ENCODE measurements around the gene PTRH1.

PTRH1 gene

DNA sequence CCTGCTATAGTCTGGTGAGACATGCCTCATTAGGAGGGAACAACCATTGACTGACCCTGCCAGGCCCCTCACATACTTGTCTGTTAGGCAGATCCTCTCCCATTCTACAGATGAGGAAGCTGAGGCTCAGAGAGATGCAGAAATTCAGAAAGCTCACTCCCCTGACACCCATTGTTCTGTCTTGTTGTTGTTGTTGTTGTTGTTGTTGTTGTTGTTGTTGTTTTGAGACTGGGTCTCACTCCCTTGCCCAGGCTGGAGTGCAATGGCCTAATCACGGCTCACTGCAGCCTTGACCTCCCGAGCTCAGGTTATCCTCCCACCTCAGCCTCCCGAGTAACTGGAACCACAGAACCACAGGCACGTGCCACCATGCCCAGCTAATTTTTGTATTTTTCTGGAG is 21.8 kb downstream of the PTRH1 start:
- no peak for DNase-seq

DNA sequence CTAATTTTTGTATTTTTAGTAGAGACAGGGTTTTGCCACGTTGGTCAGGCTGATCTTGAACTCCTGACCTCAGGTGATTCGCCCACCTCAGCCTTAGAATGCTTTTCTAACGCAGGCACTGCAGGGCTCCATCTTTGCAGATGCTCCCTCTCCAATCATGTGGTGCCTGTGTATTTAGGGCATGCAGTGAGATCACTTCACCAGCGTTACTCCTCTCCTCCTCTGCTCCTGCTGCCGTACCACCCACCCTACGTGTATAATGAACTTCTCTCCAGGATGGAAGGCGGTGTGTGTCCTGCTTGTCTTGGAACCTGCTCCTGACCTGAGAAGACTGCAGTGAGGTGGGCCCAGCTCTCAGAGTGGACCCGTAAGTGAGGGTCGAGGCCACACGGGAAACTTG is 22.3 kb downstream of the PTRH1 start:
- DNase-seq = no peak

DNA sequence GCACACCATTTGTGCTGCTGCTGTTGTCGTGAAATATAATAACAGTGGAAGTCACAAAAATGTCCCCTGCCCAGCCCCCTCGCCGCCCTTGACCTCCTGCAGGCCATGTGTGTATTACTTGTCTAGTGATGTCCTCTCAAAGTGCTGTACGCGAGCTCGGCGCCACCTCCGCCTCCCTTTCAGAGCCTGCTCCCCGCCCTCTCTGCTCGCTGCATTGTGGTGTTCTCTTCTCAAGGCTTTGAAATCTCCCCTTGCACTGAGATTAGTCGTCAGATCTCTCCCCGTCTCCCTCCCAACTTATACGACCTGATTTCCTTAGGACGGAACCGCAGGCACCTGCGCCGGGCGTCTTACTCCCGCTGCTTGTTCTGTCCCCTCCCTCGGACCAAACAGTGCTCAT is 23.4 kb downstream of the PTRH1 start:
- no peak for DNase-seq

GRCh38 chr9:127690735-127691134 is 24.7 kb downstream of the PTRH1 start:
- DNase-seq = no peak

GRCh38 chr9:127689329-127690000 is 26.0 kb downstream of the PTRH1 start:
- no peak for DNase-seq

DNA sequence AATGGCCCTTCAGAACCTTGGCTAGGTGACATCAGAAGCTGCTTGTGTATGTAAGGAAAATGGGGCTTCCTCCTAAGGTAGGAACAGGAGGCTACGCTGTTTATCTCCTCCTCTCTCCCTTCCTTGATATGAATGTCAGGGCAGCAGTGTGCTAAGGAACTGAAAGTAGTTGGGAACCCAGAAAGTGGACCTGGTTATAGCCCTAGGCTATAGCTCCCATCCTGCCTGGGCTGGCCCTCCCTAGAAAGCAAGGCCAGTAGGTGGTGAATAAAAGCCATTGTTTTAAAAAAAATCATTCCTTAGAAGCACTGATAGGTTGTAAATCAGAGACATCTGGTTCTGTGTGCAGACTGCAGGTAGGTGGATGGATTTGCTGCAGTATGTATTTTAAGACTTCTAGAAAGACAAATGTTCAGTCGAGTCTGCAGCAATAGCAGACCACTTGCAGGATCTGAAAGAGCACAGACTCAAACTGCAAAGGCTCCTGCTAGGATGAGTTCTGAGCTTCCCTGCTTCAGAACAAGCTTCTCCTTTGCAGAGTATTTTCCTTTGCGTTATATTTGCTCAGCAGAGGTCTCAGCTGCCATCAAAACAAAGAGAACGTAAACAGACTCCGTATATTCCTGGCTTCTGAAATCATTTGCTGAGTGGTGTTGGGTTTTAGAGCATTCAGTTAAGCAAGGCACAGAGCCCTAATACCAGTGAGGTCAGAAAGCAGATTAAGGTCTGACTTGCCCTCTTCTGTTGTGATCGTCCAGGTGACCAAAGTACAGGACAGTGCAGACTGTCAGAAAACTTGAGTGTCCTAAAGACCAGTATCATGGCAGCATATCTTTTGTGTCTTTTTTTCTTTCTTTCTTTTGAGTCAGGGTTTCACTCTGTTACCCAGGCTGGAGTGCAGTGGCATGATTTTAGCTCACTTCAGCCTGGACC is 28.7 kb downstream of the PTRH1 start:
- DNase-seq = no peak

GRCh38 chr9:127684576-127684975 is 30.9 kb downstream of the PTRH1 start:
- no peak for DNase-seq

DNA sequence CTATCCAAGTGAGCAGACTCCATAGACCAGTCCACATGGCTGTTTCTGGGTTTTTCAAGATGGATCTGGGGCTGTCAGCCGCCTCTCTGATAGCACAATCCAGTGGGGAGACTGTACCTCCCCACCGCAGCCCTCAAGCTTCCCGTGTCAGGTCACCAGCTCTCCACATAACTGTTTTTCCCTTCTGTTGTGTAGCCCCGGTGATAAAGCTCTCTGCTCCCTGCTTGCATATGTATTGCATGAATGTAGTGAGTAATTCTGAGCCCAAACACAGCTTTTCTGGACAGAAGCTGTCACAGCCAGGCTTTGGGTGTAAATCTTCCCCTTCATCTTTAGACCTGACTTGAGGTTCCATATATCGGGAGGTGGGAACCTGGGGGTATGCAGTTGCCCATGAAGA is 31.7 kb downstream of the PTRH1 start:
- no peak for DNase-seq

DNA sequence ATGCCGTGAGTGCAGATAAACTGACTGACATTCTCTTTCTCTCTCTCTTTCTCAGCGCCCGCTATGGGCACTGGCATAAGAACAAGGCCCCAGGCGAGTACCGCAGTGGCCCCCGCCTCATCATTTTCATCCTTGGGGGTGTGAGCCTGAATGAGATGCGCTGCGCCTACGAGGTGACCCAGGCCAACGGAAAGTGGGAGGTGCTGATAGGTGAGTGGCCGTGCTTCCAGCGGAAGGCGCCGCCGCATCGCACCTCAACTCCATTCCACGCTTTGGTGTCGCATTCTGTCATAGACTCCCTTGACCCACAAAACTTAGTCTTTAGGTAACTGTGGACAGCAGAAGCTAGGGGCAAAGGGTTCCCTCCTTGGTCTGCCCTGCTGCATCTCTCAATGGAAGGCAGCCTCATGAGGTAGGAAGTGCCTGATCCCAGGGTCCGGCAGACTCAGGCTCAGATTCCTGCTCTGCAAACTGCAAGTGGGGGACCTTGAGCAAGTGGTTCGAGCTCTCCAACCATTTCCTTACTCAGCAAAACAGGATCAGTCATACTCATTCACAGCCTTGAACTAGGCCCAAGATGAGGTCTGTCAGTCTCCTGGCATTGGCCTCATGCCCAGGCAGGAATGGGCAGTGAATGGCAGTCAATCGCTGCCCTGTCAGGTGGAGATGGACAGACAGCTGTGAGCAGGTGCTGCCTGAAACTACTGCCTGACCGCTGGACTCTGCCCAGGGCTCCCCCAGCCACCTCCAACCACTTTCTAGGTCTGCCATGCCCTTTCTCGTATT is 32.9 kb downstream of the PTRH1 start:
- no peak for DNase-seq

GRCh38 chr9:127680846-127681245 is 34.6 kb downstream of the PTRH1 start:
- DNase-seq = no peak

GRCh38 chr9:127680226-127680625 is 35.2 kb downstream of the PTRH1 start:
- no peak for DNase-seq

- DNase-seq = no peak
These were observed 36.0 kb downstream of the PTRH1 start for GRCh38 chr9:127679506-127679905.

- DNase-seq = no peak
These were observed 38.8 kb downstream of the PTRH1 start for GRCh38 chr9:127676638-127677037.

GRCh38 chr9:127673234-127673633 is 42.2 kb downstream of the PTRH1 start:
- DNase-seq = no peak

- DNase-seq = no peak
These were observed 47.6 kb downstream of the PTRH1 start for GRCh38 chr9:127667906-127668305.

DNA sequence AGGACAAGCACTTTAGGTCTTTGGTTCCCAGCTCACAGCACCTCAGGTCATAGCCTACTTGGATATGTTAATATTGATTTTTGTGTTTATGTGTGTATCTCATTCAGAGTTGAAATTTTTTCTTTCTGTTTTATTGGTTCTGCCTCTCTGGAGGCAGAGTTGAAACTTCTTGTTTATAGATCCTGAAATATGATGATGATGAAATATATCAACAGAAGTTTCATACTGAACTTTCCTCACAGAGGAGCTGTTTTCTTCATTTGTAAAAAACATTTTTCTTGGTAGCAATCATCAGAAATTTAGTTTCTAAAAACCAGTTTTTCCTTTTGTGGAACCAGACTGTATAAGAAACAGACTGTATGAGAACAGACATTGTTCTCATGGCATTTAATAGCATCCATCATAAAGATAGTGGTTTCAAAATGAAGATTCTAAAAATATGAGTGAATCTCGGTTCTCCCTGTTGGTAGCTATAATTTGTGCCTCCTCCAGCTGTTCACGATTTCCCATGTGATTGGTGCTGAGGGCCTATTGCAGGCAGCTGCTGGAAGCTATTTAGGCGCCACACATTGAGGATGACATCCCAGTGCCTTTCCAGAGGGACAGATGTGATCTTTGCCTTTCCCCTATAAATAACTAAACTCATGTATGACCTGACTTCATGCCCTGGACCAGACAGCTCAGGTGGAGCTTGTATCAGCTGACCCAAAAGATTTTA is 48.2 kb downstream of the PTRH1 start:
- DNase-seq = no peak

- no peak for DNase-seq
These were observed 50.6 kb downstream of the PTRH1 start for GRCh38 chr9:127664678-127665507.

DNA sequence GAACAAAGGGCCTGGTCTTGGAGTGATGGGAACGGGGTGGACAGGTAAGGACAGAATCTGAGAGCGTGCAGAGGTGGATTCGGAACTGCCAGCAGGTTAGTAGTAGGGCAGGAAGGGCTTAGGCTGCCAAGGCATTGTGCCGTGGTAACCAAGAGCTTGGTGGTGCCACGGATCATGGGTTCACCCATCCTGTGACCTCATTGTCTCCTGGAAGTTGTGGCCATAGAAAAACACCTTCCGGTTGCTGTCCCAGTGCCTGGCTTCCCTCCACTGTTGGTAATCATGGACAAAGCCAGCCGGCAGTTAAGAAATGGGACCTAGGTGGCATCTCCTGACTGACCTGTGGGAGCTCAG is 51.2 kb downstream of the PTRH1 start:
- DNase-seq = no peak
